ENCODE data around the gene CKAP2L. TPM values are rescaled to one million over a fixed set of nuclear protein-coding genes. Genes with fewer than 3 reads are reported as not detected.

The CKAP2L gene
- total and polyA plus RNA-seq, 10 of the 15 experiments (the other 5 are each of a cell fraction or from before 2014, with no cell fraction given), result 10.5 to 37.4 (median 20.2) TPM

DNA sequence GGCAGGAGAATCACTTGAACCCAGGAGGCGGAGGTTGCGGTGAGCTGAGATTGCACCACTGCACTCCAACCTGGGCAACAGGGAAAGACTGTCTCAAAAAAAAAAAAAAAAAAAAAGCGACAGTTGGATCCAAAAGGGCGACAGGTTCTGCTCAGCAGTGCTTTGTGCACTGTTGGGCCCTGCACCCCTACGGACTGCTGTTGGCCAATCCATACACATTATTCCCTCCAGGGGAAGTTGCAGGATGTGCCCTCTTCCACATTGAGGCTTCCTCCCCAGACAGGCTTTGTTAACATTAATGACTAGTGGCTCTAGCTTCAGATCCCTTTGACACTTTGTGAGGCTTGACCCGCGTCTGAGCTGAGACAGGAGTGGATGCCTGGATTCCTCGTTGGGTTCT lies 34.2 kb downstream of the CKAP2L start (continued):
- no peak for TF ChIP-seq NFXL1 (IDR thresholded peaks at IDR 0.05; ENCODE audit: borderline replicate concordance)

DNA sequence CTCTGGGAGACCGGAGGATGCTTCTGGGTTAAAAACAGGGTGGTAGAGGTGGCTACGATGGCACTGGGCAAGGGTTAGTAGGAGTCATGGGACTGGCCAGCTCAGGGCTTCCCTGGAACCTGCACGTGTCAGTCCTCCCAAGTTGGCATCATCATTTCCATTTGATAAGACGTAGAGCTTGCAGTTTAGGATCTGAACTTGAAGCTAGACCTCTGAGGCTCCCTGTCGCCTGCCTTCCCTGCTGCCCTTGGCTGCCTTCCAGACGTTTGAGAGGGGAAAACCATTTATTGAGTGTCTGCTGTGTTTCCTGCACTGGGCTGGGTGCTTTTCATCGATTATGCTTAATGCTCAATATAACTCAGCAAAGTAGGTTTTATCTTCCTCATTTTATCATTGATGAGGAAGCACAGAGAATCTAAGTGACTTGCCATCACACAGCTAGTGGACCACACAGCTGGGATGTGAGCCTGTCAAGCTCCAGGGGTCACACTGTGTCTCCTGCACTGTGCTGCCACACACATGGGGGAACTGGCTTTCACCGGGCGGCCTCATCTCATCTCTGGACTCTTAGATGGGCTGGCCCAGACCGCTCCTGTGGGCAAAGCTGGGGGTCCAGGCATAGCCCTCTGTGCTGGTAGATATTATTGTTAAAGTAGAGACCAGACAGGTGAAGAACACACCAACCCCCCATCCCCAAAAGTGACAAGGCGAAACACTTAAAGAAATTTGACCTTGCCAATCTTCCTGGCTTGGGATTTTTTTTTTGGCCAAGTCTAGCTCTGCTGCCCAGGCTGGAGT lies 35.8 kb downstream of the CKAP2L start:
- in situ Hi-C loops (cut with MboI), result no loop called here
- no peaks in the 10 kb centered on the region for H3K79me2 ChIP-seq (ENCODE audit: control insufficient read depth, insufficient read depth, low read length)
- no peak overlapping the region for H3K4me3 ChIP-seq
- H3K27me3 ChIP-seq (replicated peaks in 1 of 2; ENCODE audit: control insufficient read depth in 2 of 2, insufficient read depth in 2 of 2, low read length in 1 of 2), result no peaks in the 10 kb centered on the region
- H3K27ac ChIP-seq (ENCODE audit: control insufficient read depth, insufficient read depth), result no peak overlapping the region
- H2AFZ ChIP-seq (ENCODE audit: control insufficient read depth, low read depth, low read length), result no peak overlapping the region
- peaks cover 22% of the 10 kb centered on the region for H3K4me1 ChIP-seq (ENCODE audit: control insufficient read depth, insufficient read depth, low read length)
- H3K9me3 ChIP-seq (replicated peaks; ENCODE audit: control insufficient read depth, insufficient read depth, low read length), result no peaks in the 10 kb centered on the region
- no peak for TF ChIP-seq TCF7 (IDR thresholded peaks at IDR 0.05; ENCODE audit: borderline replicate concordance)
- no peak for TF ChIP-seq JUND (IDR thresholded peaks at IDR 0.05; ENCODE audit: low read depth, low read length)
- TF ChIP-seq, protein P1, sequence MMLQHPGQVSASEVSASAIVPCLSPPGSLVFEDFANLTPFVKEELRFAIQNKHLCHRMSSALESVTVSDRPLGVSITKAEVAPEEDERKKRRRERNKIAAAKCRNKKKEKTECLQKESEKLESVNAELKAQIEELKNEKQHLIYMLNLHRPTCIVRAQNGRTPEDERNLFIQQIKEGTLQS (IDR thresholded peaks at IDR 0.05; ENCODE audit: borderline replicate concordance, extremely low read depth, low read depth, low read length), result no peak
- no peak for TF ChIP-seq HDGF (IDR thresholded peaks at IDR 0.05)
- TF ChIP-seq STAT3 (IDR thresholded peaks at IDR 0.05; ENCODE audit: low read depth, low read length), result no peak
- TF ChIP-seq, protein P2, sequence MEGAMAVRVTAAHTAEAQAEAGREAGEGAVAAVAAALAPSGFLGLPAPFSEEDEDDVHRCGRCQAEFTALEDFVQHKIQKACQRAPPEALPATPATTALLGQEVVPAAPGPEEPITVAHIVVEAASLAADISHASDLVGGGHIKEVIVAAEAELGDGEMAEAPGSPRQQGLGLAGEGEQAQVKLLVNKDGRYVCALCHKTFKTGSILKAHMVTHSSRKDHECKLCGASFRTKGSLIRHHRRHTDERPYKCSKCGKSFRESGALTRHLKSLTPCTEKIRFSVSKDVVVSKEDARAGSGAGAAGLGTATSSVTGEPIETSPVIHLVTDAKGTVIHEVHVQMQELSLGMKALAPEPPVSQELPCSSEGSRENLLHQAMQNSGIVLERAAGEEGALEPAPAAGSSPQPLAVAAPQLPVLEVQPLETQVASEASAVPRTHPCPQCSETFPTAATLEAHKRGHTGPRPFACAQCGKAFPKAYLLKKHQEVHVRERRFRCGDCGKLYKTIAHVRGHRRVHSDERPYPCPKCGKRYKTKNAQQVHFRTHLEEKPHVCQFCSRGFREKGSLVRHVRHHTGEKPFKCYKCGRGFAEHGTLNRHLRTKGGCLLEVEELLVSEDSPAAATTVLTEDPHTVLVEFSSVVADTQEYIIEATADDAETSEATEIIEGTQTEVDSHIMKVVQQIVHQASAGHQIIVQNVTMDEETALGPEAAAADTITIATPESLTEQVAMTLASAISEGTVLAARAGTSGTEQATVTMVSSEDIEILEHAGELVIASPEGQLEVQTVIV (IDR thresholded peaks at IDR 0.05; ENCODE audit: borderline replicate concordance, partially characterized antibody), result no peak
- no peak for TF ChIP-seq PAX8 (IDR thresholded peaks at IDR 0.05)
- TF ChIP-seq ZNF384 (IDR thresholded peaks at IDR 0.05; ENCODE audit: borderline replicate concordance, low read depth, low read length), result no peak
- no peak for TF ChIP-seq HDAC2 (IDR thresholded peaks at IDR 0.05)
- no peak for TF ChIP-seq KDM1A (IDR thresholded peaks at IDR 0.05; ENCODE audit: borderline replicate concordance)
- no peak for TF ChIP-seq EZH2 (IDR thresholded peaks at IDR 0.05; ENCODE audit: borderline replicate concordance, control insufficient read depth, low read depth, low read length)
- TF ChIP-seq, protein P3, sequence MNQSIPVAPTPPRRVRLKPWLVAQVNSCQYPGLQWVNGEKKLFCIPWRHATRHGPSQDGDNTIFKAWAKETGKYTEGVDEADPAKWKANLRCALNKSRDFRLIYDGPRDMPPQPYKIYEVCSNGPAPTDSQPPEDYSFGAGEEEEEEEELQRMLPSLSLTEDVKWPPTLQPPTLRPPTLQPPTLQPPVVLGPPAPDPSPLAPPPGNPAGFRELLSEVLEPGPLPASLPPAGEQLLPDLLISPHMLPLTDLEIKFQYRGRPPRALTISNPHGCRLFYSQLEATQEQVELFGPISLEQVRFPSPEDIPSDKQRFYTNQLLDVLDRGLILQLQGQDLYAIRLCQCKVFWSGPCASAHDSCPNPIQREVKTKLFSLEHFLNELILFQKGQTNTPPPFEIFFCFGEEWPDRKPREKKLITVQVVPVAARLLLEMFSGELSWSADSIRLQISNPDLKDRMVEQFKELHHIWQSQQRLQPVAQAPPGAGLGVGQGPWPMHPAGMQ (IDR thresholded peaks at IDR 0.05; ENCODE audit: borderline replicate concordance), result no peak
- TF ChIP-seq NBN (IDR thresholded peaks at IDR 0.05), result no peak
- TF ChIP-seq BCL11A (IDR thresholded peaks at IDR 0.05; ENCODE audit: low read depth, low read length), result no peak
- TF ChIP-seq EED (IDR thresholded peaks at IDR 0.05; ENCODE audit: low read depth), result no peak
- no peak for TF ChIP-seq CREM (IDR thresholded peaks at IDR 0.05; ENCODE audit: low read depth)
- no peak for TF ChIP-seq RCOR1 (conservative IDR thresholded peaks at IDR 0.05; ENCODE audit: low read depth, low read length)
- ATAC-seq (no peak), FAIRE-seq (no peak), DNase-seq (ENCODE audit: low read depth, low spot score) (no peak)
- RAD21 ChIA-PET (ENCODE audit: unreplicated experiment), result interaction anchor here (1.1 to 10.7 kb wide), 13 partner anchors 10 to 230 kb away, joined by 3 to 494 read pairs (median 45); partner anchors contain the start of gene SLC20A1
- WGBS (ENCODE audit: insufficient coverage, insufficient replicate concordance, low lambda C conversion rate, missing lambda C conversion rate), result 42% methylated on average over 11 of the region's 11 CpGs
- SMC1A ChIA-PET (ENCODE audit: uncharacterized antibody, unreplicated experiment), result interaction anchor here (0.6 to 10.9 kb wide), 24 partner anchors 10 to 671 kb away, joined by 3 to 455 read pairs (median 6); no protein-coding TSS in a partner anchor
- H4K20me1 ChIP-seq (ENCODE audit: control insufficient read depth, insufficient read depth), result no peaks in the 10 kb centered on the region
- BruUV-seq (replicated peaks), result no TSS peak
- intact Hi-C loops (cut with micrococcal nuclease; ENCODE audit: unreplicated experiment), result loop anchor here (5.0 kb wide), 1 partner anchor 246 kb away; the partner anchor contains the start of gene TTL
- H3K9ac ChIP-seq (ENCODE audit: control insufficient read depth, insufficient read depth, low read length), result no peak overlapping the region
- no peaks in the 10 kb centered on the region; a peak in 1 of 4 replicates for H3K36me3 ChIP-seq (ENCODE audit: control insufficient read depth in 2 of 2, insufficient read depth in 2 of 2, low read length in 1 of 2)
- CTCF ChIA-PET, result interaction anchor here (0.8 to 12.8 kb wide), 18 partner anchors 9 to 248 kb away, joined by 3 to 671 read pairs (median 29); partner anchors contain the start of genes CHCHD5 and SLC20A1
- POLR2A ChIA-PET, result interaction anchor here (0.8 to 4.9 kb wide), 7 partner anchors 37 to 129 kb away, joined by 3 to 41 read pairs (median 11); no protein-coding TSS in a partner anchor
- no peak overlapping the region for H3K4me2 ChIP-seq (ENCODE audit: control insufficient read depth, insufficient read depth)
